HepG2 (cell line): Measurements from ENCODE around the gene TMEM218.

ENCODE experiments used
- CEBPB ChIP-seq: IDR thresholded peaks from 2 replicates; pipeline ENCODE4 v1.6.1; 2011; ENCODE audit warnings: low read depth, low read length, improper control_type of control experiment, borderline replicate concordance
- CEBPG ChIP-seq: IDR thresholded peaks from 2 replicates; pipeline ENCODE4 v1.6.1; 2016
- EZH2 ChIP-seq: conservative IDR thresholded peaks from 2 replicates; pipeline ENCODE4 v1.6.1; 2012; ENCODE audit warnings: mild to moderate bottlenecking, low read depth, low read length, moderate library complexity
- HDAC2 ChIP-seq: sonication (generic); formaldehyde crosslinking; IDR thresholded peaks from 2 replicates; pipeline ENCODE4 v1.4.0; 2020; ENCODE audit warnings: missing genetic modification reagents
- POLR2AphosphoS5 ChIP-seq: IDR thresholded peaks from 2 replicates; pipeline ENCODE4 v1.6.1; 2012; ENCODE audit warnings: low read depth, low read length
- SALL2 ChIP-seq: sonication (generic); formaldehyde crosslinking; IDR thresholded peaks from 2 replicates; pipeline ENCODE4 v1.8.1; 2023; ENCODE audit warnings: mild to moderate bottlenecking, missing genetic modification reagents, inconsistent platforms
- SOX6 ChIP-seq, 2 experiments: fragments of 450-650 bp in 1 of 2; sonication (generic) in 1 of 2; formaldehyde crosslinking in 1 of 2; IDR thresholded peaks; 2 replicates each; pipeline versions ENCODE4 v1.4.0 to v1.6.1; 2017 to 2020; ENCODE audit warnings: antibody characterized with exemption in 1 of 2, mild to moderate bottlenecking in 1 of 2, missing genetic modification reagents in 1 of 2
- SP1 ChIP-seq, 2 experiments: fragments of 450-650 bp in 1 of 2; sonication (generic) in 1 of 2; formaldehyde crosslinking in 1 of 2; IDR thresholded peaks; 2 replicates each; pipeline versions ENCODE4 v1.4.0 to v1.6.1; 2016 to 2020; ENCODE audit warnings: missing genetic modification reagents in 1 of 2
- TAF15 ChIP-seq: fragments of 200-400 bp; formaldehyde crosslinking; IDR thresholded peaks from one replicate; pipeline ENCODE4 v1.6.1; 2018; ENCODE audit warnings: mild to moderate bottlenecking, low read depth, low read length; ENCODE audit not compliant: poor library complexity, severe bottlenecking
- ZFP36 ChIP-seq: fragments of 150-350 bp; IDR thresholded peaks from 2 replicates; pipeline ENCODE4 v1.6.1; 2018; ENCODE audit warnings: borderline replicate concordance, low read length, low read depth; ENCODE audit not compliant: partially characterized antibody
- ZIK1 ChIP-seq: sonication (generic); formaldehyde crosslinking; IDR thresholded peaks from 2 replicates; pipeline ENCODE4 v1.5.0; 2020; ENCODE audit warnings: mild to moderate bottlenecking, low read depth, missing genetic modification reagents, borderline replicate concordance
- ZNF75D ChIP-seq: sonication (generic); formaldehyde crosslinking; IDR thresholded peaks from 2 replicates; pipeline ENCODE4 v1.8.1; 2023; ENCODE audit warnings: missing genetic modification reagents, mild to moderate bottlenecking, borderline replicate concordance
- ZSCAN9 ChIP-seq: IDR thresholded peaks from 2 replicates; pipeline ENCODE4 v1.6.1; 2016; ENCODE audit warnings: borderline replicate concordance
- TF ChIP-seq, protein P1 (sequence below): sonication (generic); formaldehyde crosslinking; IDR thresholded peaks from 2 replicates; pipeline ENCODE4 v1.4.0; 2020; ENCODE audit warnings: mild to moderate bottlenecking, missing genetic modification reagents

GRCh38 chr11:125139778-125140177, 28.4 kb upstream of the TMEM218 start:
- TF ChIP-seq CEBPB (no peak), TAF15 (no peak), EZH2 (no peak), CEBPG (CRISPR knock-in tag) (no peak), ZIK1 (no peak), HDAC2 (CRISPR knock-in tag) (no peak), SOX6 (IDR thresholded peaks at IDR 0.05) (no peak), SOX6 (CRISPR knock-in tag; IDR thresholded peaks at IDR 0.05) (no peak), ZNF75D (CRISPR knock-in tag) (no peak), POLR2AphosphoS5 (no peak), ZSCAN9 (CRISPR knock-in tag) (no peak), SALL2 (CRISPR knock-in tag) (no peak), ZFP36 (no peak), SP1 (IDR thresholded peaks at IDR 0.05) (no peak), SP1 (CRISPR knock-in tag; IDR thresholded peaks at IDR 0.05) (no peak)
- TF ChIP-seq, protein P1, sequence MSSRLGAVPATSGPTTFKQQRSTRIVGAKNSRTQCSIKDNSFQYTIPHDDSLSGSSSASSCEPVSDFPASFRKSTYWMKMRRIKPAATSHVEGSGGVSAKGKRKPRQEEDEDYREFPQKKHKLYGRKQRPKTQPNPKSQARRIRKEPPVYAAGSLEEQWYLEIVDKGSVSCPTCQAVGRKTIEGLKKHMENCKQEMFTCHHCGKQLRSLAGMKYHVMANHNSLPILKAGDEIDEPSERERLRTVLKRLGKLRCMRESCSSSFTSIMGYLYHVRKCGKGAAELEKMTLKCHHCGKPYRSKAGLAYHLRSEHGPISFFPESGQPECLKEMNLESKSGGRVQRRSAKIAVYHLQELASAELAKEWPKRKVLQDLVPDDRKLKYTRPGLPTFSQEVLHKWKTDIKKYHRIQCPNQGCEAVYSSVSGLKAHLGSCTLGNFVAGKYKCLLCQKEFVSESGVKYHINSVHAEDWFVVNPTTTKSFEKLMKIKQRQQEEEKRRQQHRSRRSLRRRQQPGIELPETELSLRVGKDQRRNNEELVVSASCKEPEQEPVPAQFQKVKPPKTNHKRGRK (CRISPR knock-in tag) = no peak
